Measurements from ENCODE around the gene GFOD2. TPM values are rescaled to one million over a fixed set of nuclear protein-coding genes. Genes with fewer than 3 reads are reported as not detected.
"Not testable (repeated sequence)": the region's sequence is repeated elsewhere in the genome, so short reads cannot be mapped to it uniquely, and the experiment has no call there.

GFOD2 gene
- total RNA-seq, 2 experiments from 2014 or later: 16.2 to 18.0 TPM

- Histone ChIP-seq H3K4me3 (ENCODE audit: low read depth, low read length, poor library complexity, severe bottlenecking) (no peak overlapping the region), H3K79me2 (ENCODE audit: insufficient read depth, low read depth, low read length) (no peaks in the 10 kb centered on the region), H4K20me1 (ENCODE audit: insufficient read depth, low read length) (no peaks in the 10 kb centered on the region), H2AFZ (ENCODE audit: low read length) (no peak overlapping the region), H3K4me2 (ENCODE audit: low read length) (no peak overlapping the region), H3K9me2 (ENCODE audit: insufficient read depth, low read length) (no peaks in the 10 kb centered on the region), H3K9me3 (ENCODE audit: low read length) (no peaks in the 10 kb centered on the region), H3K36me3 (ENCODE audit: insufficient read depth, low read length) (no peaks in the 10 kb centered on the region), H3K27ac (ENCODE audit: low read depth, low read length, poor library complexity, severe bottlenecking) (no peak overlapping the region), H3K4me1 (ENCODE audit: insufficient read depth, low read length, poor library complexity, severe bottlenecking) (peaks cover 20% of the 10 kb centered on the region)
- intact Hi-C loops (cut with micrococcal nuclease; ENCODE audit: unreplicated experiment): no loop called here
- no peak for TF ChIP-seq EZH2phosphoT487 (IDR thresholded peaks at IDR 0.05; ENCODE audit: borderline replicate concordance, low read depth, low read length)
- no peak for TF ChIP-seq CTCF (conservative IDR thresholded peaks at IDR 0.05; ENCODE audit: low read length)
- ChIA-PET POLR2A (interaction anchor here (0.5 to 0.6 kb wide), 2 partner anchors 17 to 465 kb away, joined by 3 to 5 read pairs; no protein-coding TSS in a partner anchor), CTCF (ENCODE audit: unreplicated experiment) (no interaction called here)
- DNase-seq (ENCODE audit: low spot score): no peak
- no TSS peak for BruUV-seq (replicated peaks)
Measured at GRCh38 chr16:67752641-67753040, 33.5 kb upstream of the GFOD2 start.

- H4K20me1 ChIP-seq (ENCODE audit: insufficient read depth, low read length); H3K79me2 ChIP-seq (ENCODE audit: insufficient read depth, low read depth, low read length); H3K36me3 ChIP-seq (ENCODE audit: insufficient read depth, low read length); H3K9me2 ChIP-seq (ENCODE audit: insufficient read depth, low read length); intact Hi-C loops (cut with micrococcal nuclease; ENCODE audit: unreplicated experiment); H2AFZ ChIP-seq (ENCODE audit: low read length); DNase-seq (ENCODE audit: low spot score); CTCF ChIA-PET (ENCODE audit: unreplicated experiment); H3K27ac ChIP-seq (ENCODE audit: low read depth, low read length, poor library complexity, severe bottlenecking); H3K4me3 ChIP-seq (ENCODE audit: low read depth, low read length, poor library complexity, severe bottlenecking); BruUV-seq (replicated peaks); H3K4me2 ChIP-seq (ENCODE audit: low read length); H3K9me3 ChIP-seq (ENCODE audit: low read length): not testable (repeated sequence)
- POLR2A ChIA-PET: interaction anchor here (0.6 kb wide), 1 partner anchor 71 kb away, joined by 5 read pairs; no protein-coding TSS in a partner anchor
- H3K4me1 ChIP-seq (ENCODE audit: insufficient read depth, low read length, poor library complexity, severe bottlenecking): peaks cover 20% of the 10 kb centered on the region
Measured at GRCh38 chr16:67751331-67751730, 32.2 kb upstream of the GFOD2 start.

GRCh38 chr16:67750466-67750865 is 31.4 kb upstream of the GFOD2 start:
- Histone ChIP-seq H3K36me3 (ENCODE audit: insufficient read depth, low read length) (no peaks in the 10 kb centered on the region), H4K20me1 (ENCODE audit: insufficient read depth, low read length) (no peaks in the 10 kb centered on the region), H2AFZ (ENCODE audit: low read length) (no peak overlapping the region), H3K4me2 (ENCODE audit: low read length) (peak overlapping the region; percentile 26; the same call in 1 of the 2 replicates), H3K4me1 (ENCODE audit: insufficient read depth, low read length, poor library complexity, severe bottlenecking) (peaks cover 20% of the 10 kb centered on the region), H3K9me3 (ENCODE audit: low read length) (no peaks in the 10 kb centered on the region), H3K79me2 (ENCODE audit: insufficient read depth, low read depth, low read length) (no peaks in the 10 kb centered on the region), H3K4me3 (ENCODE audit: low read depth, low read length, poor library complexity, severe bottlenecking) (no peak overlapping the region), H3K9me2 (ENCODE audit: insufficient read depth, low read length) (no peaks in the 10 kb centered on the region), H3K27ac (ENCODE audit: low read depth, low read length, poor library complexity, severe bottlenecking) (no peak overlapping the region)
- CTCF ChIA-PET (ENCODE audit: unreplicated experiment): no interaction called here
- TF ChIP-seq EZH2phosphoT487 (IDR thresholded peaks at IDR 0.05; ENCODE audit: borderline replicate concordance, low read depth, low read length) (no peak), CTCF (conservative IDR thresholded peaks at IDR 0.05; ENCODE audit: low read length) (no peak)
- peak; percentile 35 for DNase-seq (ENCODE audit: low spot score)
- intact Hi-C loops (cut with micrococcal nuclease; ENCODE audit: unreplicated experiment): no loop called here
- no TSS peak for BruUV-seq (replicated peaks)
- POLR2A ChIA-PET: interaction anchor here (0.6 kb wide), 1 partner anchor 70 kb away, joined by 5 read pairs; no protein-coding TSS in a partner anchor

All from OCI-LY7 (cell line).